HepG2 (cell line): Measurements from ENCODE around the gene SUSD6. TPM values are rescaled to one million over a fixed set of nuclear protein-coding genes. Genes with fewer than 3 reads are reported as not detected.

Experiments
- ATAC-seq: fragments of 200-7000 bp; cut with Tn5 transposase; 3 replicates; pipeline ENCODE4 v1.9.1; 2020; ENCODE audit warnings: mild to moderate bottlenecking, moderate library complexity
- BruUV-seq: library from RNA; stranded (reverse); fragments of 400-500 nt; replicated peaks from 2 replicates; lab custom pipeline; 2021; lab: Mats Ljungman, UMichigan
- CTCF ChIA-PET: fragments of 300-600 bp; formaldehyde crosslinking; extraction: SDS; loops from one replicate; lab custom pipeline; 2021; ENCODE audit warnings: low total read pairs, inconsistent platforms, low intra/inter-chr PET ratio; lab: Yijun Ruan, JAX
- POLR2A ChIA-PET: fragments of 350-600 bp; sonication (Branson Sonifier 250); formaldehyde crosslinking; loops from one replicate; lab custom pipeline; 2020; ENCODE audit warnings: antibody characterized with exemption, inconsistent platforms; lab: Yijun Ruan, JAX
- DNase-seq: peaks from one replicate; pipeline ENCODE4 v3.0.0-alpha.2; 2015; ENCODE audit warnings: low spot score
- FAIRE-seq: peaks from 3 replicates; lab custom pipeline; 2011; peaks lifted over from hg19 to GRCh38; lab: Jason Lieb, UNC
- H2AFZ ChIP-seq: one replicate; pipeline ENCODE4 v1.6.1; 2011; ENCODE audit warnings: low read length, inconsistent platforms
- H3K27ac ChIP-seq: fragments of 300-600 bp; 3 replicates; pipeline ENCODE4 v1.8.0; 2011; ENCODE audit warnings: mixed run types, mild to moderate bottlenecking, mixed read lengths, low read length, inconsistent platforms; ENCODE audit not compliant: insufficient read depth; ENCODE audit errors: extremely low read length
- H3K27me3 ChIP-seq, 2 experiments: fragments of 200-600 bp in 1 of 2; 2 replicates in 1 of 2; 3 replicates in 1 of 2; pipeline versions ENCODE4 v1.6.0 to v1.8.0; 2011; ENCODE audit warnings: low read length in 2 of 2, mild to moderate bottlenecking in 2 of 2, moderate library complexity in 2 of 2, inconsistent platforms in 1 of 2; ENCODE audit not compliant: insufficient read depth in 2 of 2, control insufficient read depth in 1 of 2
- H3K36me3 ChIP-seq, 2 experiments: fragments of 200-600 bp in 1 of 2; replicated peaks in 1 of 2; 2 replicates in 1 of 2; 3 replicates in 1 of 2; pipeline versions ENCODE4 v1.5.1 to v1.8.0; 2011; ENCODE audit warnings: low read length in 2 of 2, inconsistent platforms in 1 of 2; ENCODE audit not compliant: insufficient read depth in 2 of 2, control insufficient read depth in 1 of 2
- H3K4me1 ChIP-seq: 2 replicates; pipeline ENCODE4 v1.5.1; 2012; ENCODE audit warnings: low read length, inconsistent platforms; ENCODE audit not compliant: insufficient read depth
- H3K4me2 ChIP-seq: 2 replicates; pipeline ENCODE4 v1.6.0; 2011; ENCODE audit warnings: low read depth, low read length, inconsistent platforms
- H3K4me3 ChIP-seq, 3 experiments: fragments of 200-600 bp in 1 of 3; sonication (generic), shearing (Covaris generic) in 1 of 3; replicated peaks in 1 of 3; 2 replicates each; pipeline ENCODE4 v1.5.1; 2011 to 2016; ENCODE audit warnings: low read length in 3 of 3, inconsistent platforms in 2 of 3, low read depth in 2 of 3, mild to moderate bottlenecking in 2 of 3, control low read depth in 1 of 3, mixed read lengths in 1 of 3; ENCODE audit not compliant: insufficient read depth in 1 of 3
- H3K79me2 ChIP-seq: one replicate; pipeline ENCODE4 v1.6.1; 2011; ENCODE audit warnings: low read length, inconsistent platforms; ENCODE audit not compliant: insufficient read depth
- H3K9ac ChIP-seq: 2 replicates; pipeline ENCODE4 v1.6.0; 2011; ENCODE audit warnings: mild to moderate bottlenecking, low read depth, low read length, inconsistent platforms; ENCODE audit not compliant: insufficient read depth
- H3K9me3 ChIP-seq: 2 replicates; pipeline ENCODE4 v1.5.1; 2012; ENCODE audit warnings: mild to moderate bottlenecking, low read length
- H4K20me1 ChIP-seq: 2 replicates; pipeline ENCODE4 v1.6.0; 2011; ENCODE audit warnings: inconsistent platforms, mild to moderate bottlenecking, low read length, moderate library complexity; ENCODE audit not compliant: insufficient read depth
- GPN1 ChIP-seq: sonication (generic); formaldehyde crosslinking; IDR thresholded peaks from 2 replicates; pipeline ENCODE4 v1.5.1; 2020; ENCODE audit warnings: missing genetic modification reagents, borderline replicate concordance
- HIVEP1 ChIP-seq: sonication (generic); formaldehyde crosslinking; IDR thresholded peaks from 2 replicates; pipeline ENCODE4 v1.4.0; 2020; ENCODE audit warnings: mild to moderate bottlenecking, missing genetic modification reagents
- MATR3 ChIP-seq: sonication (generic); formaldehyde crosslinking; IDR thresholded peaks from 2 replicates; pipeline ENCODE4 v1.4.0; 2020; ENCODE audit warnings: missing genetic modification reagents
- MZF1 ChIP-seq: sonication (generic); formaldehyde crosslinking; IDR thresholded peaks from 2 replicates; pipeline ENCODE4 v1.8.1; 2023; ENCODE audit warnings: mild to moderate bottlenecking, missing genetic modification reagents, borderline replicate concordance
- RAD51 ChIP-seq: fragments of 450-650 bp; IDR thresholded peaks from 2 replicates; pipeline ENCODE4 v1.6.1; 2016; ENCODE audit warnings: borderline replicate concordance
- RFX1 ChIP-seq: fragments of 450-650 bp; IDR thresholded peaks from 2 replicates; pipeline ENCODE4 v1.6.1; 2017
- RFXAP ChIP-seq: sonication (generic); formaldehyde crosslinking; IDR thresholded peaks from 2 replicates; pipeline ENCODE4 v1.4.0; 2020; ENCODE audit warnings: missing genetic modification reagents, borderline replicate concordance
- SKIL ChIP-seq: sonication (generic); formaldehyde crosslinking; IDR thresholded peaks from 2 replicates; pipeline ENCODE4 v1.8.0; 2022; ENCODE audit warnings: missing genetic modification reagents, mild to moderate bottlenecking, moderate library complexity, borderline replicate concordance
- TBX2 ChIP-seq: sonication (generic); formaldehyde crosslinking; IDR thresholded peaks from 2 replicates; pipeline ENCODE4 v1.5.0; 2020; ENCODE audit warnings: missing genetic modification reagents, mild to moderate bottlenecking, borderline replicate concordance
- THYN1 ChIP-seq: sonication (generic); formaldehyde crosslinking; IDR thresholded peaks from 2 replicates; pipeline ENCODE4 v1.8.1; 2023; ENCODE audit warnings: low read depth, mild to moderate bottlenecking, moderate library complexity, missing genetic modification reagents, borderline replicate concordance
- ZBTB7A ChIP-seq: sonication (generic); formaldehyde crosslinking; IDR thresholded peaks from 2 replicates; pipeline ENCODE4 v1.8.0; 2022; ENCODE audit warnings: mild to moderate bottlenecking, missing genetic modification reagents
- ZFX ChIP-seq: sonication (generic); formaldehyde crosslinking; IDR thresholded peaks from 2 replicates; pipeline ENCODE4 v1.4.0; 2020; ENCODE audit warnings: mild to moderate bottlenecking, low read depth, missing genetic modification reagents, moderate library complexity
- ZMAT3 ChIP-seq: sonication (generic); formaldehyde crosslinking; conservative IDR thresholded peaks from 2 replicates; pipeline ENCODE4 v1.7.0; 2021; ENCODE audit warnings: missing genetic modification reagents
- ZNF274 ChIP-seq: sonication (generic); formaldehyde crosslinking; IDR thresholded peaks from 2 replicates; pipeline ENCODE4 v1.5.1; 2020; ENCODE audit warnings: mild to moderate bottlenecking, missing genetic modification reagents
- ZNF282 ChIP-seq: fragments of 450-650 bp; IDR thresholded peaks from 2 replicates; pipeline ENCODE4 v1.6.1; 2018; ENCODE audit not compliant: partially characterized antibody
- ZNF572 ChIP-seq: sonication (generic); formaldehyde crosslinking; IDR thresholded peaks from 2 replicates; pipeline ENCODE4 v1.5.1; 2020; ENCODE audit warnings: mild to moderate bottlenecking, missing genetic modification reagents
- ZNF607 ChIP-seq: sonication (generic); formaldehyde crosslinking; IDR thresholded peaks from 2 replicates; pipeline ENCODE4 v1.5.1; 2020; ENCODE audit warnings: missing genetic modification reagents, mild to moderate bottlenecking, borderline replicate concordance
- WGBS: methylation state at CpG from one replicate; pipeline ENCODE4 v1.1.6; 2017; ENCODE audit warnings: low lambda C conversion rate; 5-methylcytosine and 5-hydroxymethylcytosine counted together
- in situ Hi-C: cut with HindIII; loops from 2 replicates; pipeline ENCODE4 v1.10.0; 2017; ENCODE audit warnings: low pct_unique_long_range_greater_than_20kb; ENCODE audit not compliant: extremely low pct_ligation_motif_present
- intact Hi-C: fragments of 100-400 bp; cut with micrococcal nuclease; formaldehyde crosslinking; loops from one replicate; pipeline ENCODE4 v1.10.0; 2022; ENCODE audit not compliant: unreplicated experiment
- polyA plus RNA-seq, 8 experiments: library from polyadenylated mRNA; depleted of rRNA in 3 of 8; stranded (reverse) in 7 of 8; unstranded in 1 of 8; fragments of >200 nt; fragmentation: Illumina TruSeq in 4 of 8; extraction: Trizol in 4 of 8; gene quantifications; 2 replicates each; pipeline versions ENCODE4 v1.2.1 to v1.2.3, GENCODE V29; 2011 to 2016; ENCODE audit warnings: low read depth in 4 of 8, missing spikeins in 1 of 8, mixed read lengths in 1 of 8; ENCODE audit not compliant: insufficient read depth in 1 of 8
- total RNA-seq, 5 experiments: library from RNA; depleted of rRNA; stranded (reverse); fragments of >200 nt; fragmentation: Illumina TruSeq; extraction: Trizol; gene quantifications; 2 replicates each; pipeline ENCODE4 v1.2.3, GENCODE V29; 2016; ENCODE audit warnings: low read depth in 1 of 5
- TF ChIP-seq, protein P1 (sequence below): sonication (generic); formaldehyde crosslinking; IDR thresholded peaks from 2 replicates; pipeline ENCODE4 v1.4.0; 2020; ENCODE audit warnings: missing genetic modification reagents

SUSD6 gene
- total and polyA plus RNA-seq, 2 of the 13 experiments (the other 11 are each of a cell fraction or from before 2014, with no cell fraction given) = 7.2 to 7.4 TPM

DNA sequence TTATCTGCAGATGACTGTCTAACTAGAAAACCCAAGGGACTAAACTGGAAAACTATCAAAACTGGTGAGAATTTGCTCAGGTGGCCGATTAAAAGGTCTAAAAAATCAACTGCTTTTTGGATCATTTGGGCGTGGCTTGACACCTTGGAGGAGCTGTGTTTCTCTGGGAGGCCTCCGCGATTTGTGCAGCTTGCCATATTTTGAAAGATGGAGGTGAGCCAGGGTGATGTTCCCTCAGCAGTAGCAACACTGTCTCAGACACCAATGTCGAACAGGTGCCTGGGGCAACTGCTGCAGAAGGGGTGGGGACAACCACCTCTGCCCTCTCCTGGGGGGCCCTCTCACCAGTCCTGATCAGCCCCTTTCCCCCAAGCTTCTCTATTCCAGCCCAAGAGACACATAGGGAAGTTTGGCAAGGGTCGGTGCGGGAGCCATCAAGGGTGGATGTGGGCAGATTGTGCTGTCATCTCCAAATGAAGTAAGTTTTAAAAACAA lies 40.5 kb upstream of the SUSD6 start:
- FAIRE-seq (no peak), DNase-seq (no peak), ATAC-seq (no peak)
- Histone ChIP-seq H3K4me1 (peaks cover 31% of the 10 kb centered on the region), H3K9ac (no peak overlapping the region), H4K20me1 (no peaks in the 10 kb centered on the region), H3K27ac (no peak overlapping the region), H3K4me2 (no peak overlapping the region), H3K27me3 (peaks cover 2 to 63% of the 10 kb centered on the region in 2 experiments), H2AFZ (no peak overlapping the region), H3K4me3 (no peak overlapping the region), H3K9me3 (no peaks in the 10 kb centered on the region)
- CTCF ChIA-PET = no interaction called here
- intact Hi-C loops = no loop called here
- POLR2A ChIA-PET = no interaction called here
- in situ Hi-C loops = loop anchor here (5.0 kb wide), 1 partner anchor 34 kb away; no protein-coding TSS in a partner anchor
- no TSS peak for BruUV-seq
- TF ChIP-seq MZF1 (no peak), THYN1 (no peak), ZNF282 (no peak), RAD51 (no peak), SKIL (CRISPR knock-in tag) (no peak), RFXAP (CRISPR knock-in tag) (no peak), TBX2 (no peak), GPN1 (CRISPR knock-in tag) (no peak), RFX1 (no peak), MATR3 (CRISPR knock-in tag) (no peak), ZNF274 (no peak), ZNF572 (CRISPR knock-in tag) (no peak), ZMAT3 (CRISPR knock-in tag) (no peak), ZNF607 (no peak), HIVEP1 (CRISPR knock-in tag) (no peak), ZBTB7A (CRISPR knock-in tag) (no peak), ZFX (CRISPR knock-in tag) (no peak)
- TF ChIP-seq, protein P1, sequence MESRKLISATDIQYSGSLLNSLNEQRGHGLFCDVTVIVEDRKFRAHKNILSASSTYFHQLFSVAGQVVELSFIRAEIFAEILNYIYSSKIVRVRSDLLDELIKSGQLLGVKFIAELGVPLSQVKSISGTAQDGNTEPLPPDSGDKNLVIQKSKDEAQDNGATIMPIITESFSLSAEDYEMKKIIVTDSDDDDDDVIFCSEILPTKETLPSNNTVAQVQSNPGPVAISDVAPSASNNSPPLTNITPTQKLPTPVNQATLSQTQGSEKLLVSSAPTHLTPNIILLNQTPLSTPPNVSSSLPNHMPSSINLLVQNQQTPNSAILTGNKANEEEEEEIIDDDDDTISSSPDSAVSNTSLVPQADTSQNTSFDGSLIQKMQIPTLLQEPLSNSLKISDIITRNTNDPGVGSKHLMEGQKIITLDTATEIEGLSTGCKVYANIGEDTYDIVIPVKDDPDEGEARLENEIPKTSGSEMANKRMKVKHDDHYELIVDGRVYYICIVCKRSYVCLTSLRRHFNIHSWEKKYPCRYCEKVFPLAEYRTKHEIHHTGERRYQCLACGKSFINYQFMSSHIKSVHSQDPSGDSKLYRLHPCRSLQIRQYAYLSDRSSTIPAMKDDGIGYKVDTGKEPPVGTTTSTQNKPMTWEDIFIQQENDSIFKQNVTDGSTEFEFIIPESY = no peak
- TF ChIP-seq, all 625 proteins: peak for 0
- Histone ChIP-seq H3K36me3 (no peaks in the 10 kb centered on the region), H3K79me2 (no peaks in the 10 kb centered on the region)
- WGBS = 67% methylated on average over 7 of the region's 7 CpGs
